ENCODE results near the gene TOLLIP. TPM values are rescaled to one million over a fixed set of nuclear protein-coding genes. Genes with fewer than 3 reads are reported as not detected.
"Not testable (repeated sequence)": the region's sequence is repeated elsewhere in the genome, so short reads cannot be mapped to it uniquely, and the experiment has no call there.

Gene TOLLIP
- total and polyA plus RNA-seq, 2 experiments from 2014 or later: 39.0 to 58.7 TPM

- Histone ChIP-seq H3K27me3 (no peaks in the 10 kb centered on the region), H3K4me3 (no peak overlapping the region), H3K27ac (no peak overlapping the region), H3K9me3 (ENCODE audit: low read depth) (no peaks in the 10 kb centered on the region), H3K36me3 (no peaks in the 10 kb centered on the region), H3K4me1 (ENCODE audit: low read depth) (peaks cover 11% of the 10 kb centered on the region)
- TF ChIP-seq CTCF (IDR thresholded peaks at IDR 0.05; ENCODE audit: low read depth, low read length): no peak
- DNase-seq (ENCODE audit: low read depth in 1 of 2, low spot score in 1 of 2): no peak
These were observed 39.5 kb downstream of the TOLLIP start for GRCh38 chr11:1269957-1270356.

GRCh38 chr11:1267441-1268100, 41.9 kb downstream of the TOLLIP start:
- Histone ChIP-seq H3K27ac (no peak overlapping the region), H3K27me3 (no peaks in the 10 kb centered on the region), H3K4me3 (no peak overlapping the region), H3K36me3 (no peaks in the 10 kb centered on the region), H3K4me1 (ENCODE audit: low read depth) (peaks cover 15% of the 10 kb centered on the region), H3K9me3 (ENCODE audit: low read depth) (no peaks in the 10 kb centered on the region)
- no peak for TF ChIP-seq CTCF (IDR thresholded peaks at IDR 0.05; ENCODE audit: low read depth, low read length)
- no peak for DNase-seq (ENCODE audit: low read depth in 1 of 2, low spot score in 1 of 2)

GRCh38 chr11:1266976-1267375, 42.5 kb downstream of the TOLLIP start:
- not testable (repeated sequence) for H3K9me3 ChIP-seq (ENCODE audit: low read depth); H3K27me3 ChIP-seq; H3K27ac ChIP-seq; H3K4me3 ChIP-seq; DNase-seq (ENCODE audit: low read depth in 1 of 2, low spot score in 1 of 2); H3K36me3 ChIP-seq
- H3K4me1 ChIP-seq (ENCODE audit: low read depth): peaks cover 15% of the 10 kb centered on the region

- DNase-seq (ENCODE audit: low read depth in 1 of 2, low spot score in 1 of 2); H3K4me3 ChIP-seq; H3K4me1 ChIP-seq (ENCODE audit: low read depth); H3K27me3 ChIP-seq; H3K9me3 ChIP-seq (ENCODE audit: low read depth); H3K27ac ChIP-seq; H3K36me3 ChIP-seq: not testable (repeated sequence)
These were observed 44.0 kb downstream of the TOLLIP start for GRCh38 chr11:1265480-1265879.

- peak; percentile 39 for TF ChIP-seq CTCF (IDR thresholded peaks at IDR 0.05; ENCODE audit: low read depth, low read length)
- not testable (repeated sequence) for H3K4me3 ChIP-seq; H3K27me3 ChIP-seq; H3K36me3 ChIP-seq; H3K4me1 ChIP-seq (ENCODE audit: low read depth); H3K27ac ChIP-seq; H3K9me3 ChIP-seq (ENCODE audit: low read depth)
- DNase-seq (ENCODE audit: low read depth in 1 of 2, low spot score in 1 of 2): peak; percentile 42 to 82
These were observed 45.0 kb downstream of the TOLLIP start for GRCh38 chr11:1264444-1264843.

GRCh38 chr11:1263010-1263409, 46.4 kb downstream of the TOLLIP start:
- no peaks in the 10 kb centered on the region for H3K36me3 ChIP-seq
- no peaks in the 10 kb centered on the region for H3K9me3 ChIP-seq (ENCODE audit: low read depth)
- H3K4me1 ChIP-seq (ENCODE audit: low read depth): peaks cover 4% of the 10 kb centered on the region
- no peak overlapping the region for H3K27ac ChIP-seq
- TF ChIP-seq CTCF (IDR thresholded peaks at IDR 0.05; ENCODE audit: low read depth, low read length): no peak
- H3K4me3 ChIP-seq: no peak overlapping the region
- H3K27me3 ChIP-seq: no peaks in the 10 kb centered on the region
- no peak for DNase-seq (ENCODE audit: low read depth in 1 of 2, low spot score in 1 of 2)
